ENCODE measurements around the gene GAREM2.
A peak's percentile ranks its signal among the peaks of the same experiment; 100 is the strongest.

GRCh38 chr2:26178746-26179436, 6.0 kb downstream of the GAREM2 start:
- TF ChIP-seq REST (IDR thresholded peaks at IDR 0.05; ENCODE audit: low read depth, low read length) (no peak), CTCF (IDR thresholded peaks at IDR 0.05) (no peak), ZBTB33 (IDR thresholded peaks at IDR 0.05; ENCODE audit: borderline replicate concordance, low read depth) (no peak), POLR2AphosphoS5 (IDR thresholded peaks at IDR 0.05; ENCODE audit: low read depth, low read length) (0 out of 2 replicates have a peak, but pooled peaks have one; percentile 58), RFX5 (IDR thresholded peaks at IDR 0.05; ENCODE audit: low read length) (no peak), MAX (IDR thresholded peaks at IDR 0.05; ENCODE audit: low read depth) (peak; percentile 30; the same call in 1 of the 2 replicates)
